ENCODE data around the gene XPR1. TPM values are rescaled to one million over a fixed set of nuclear protein-coding genes. Genes with fewer than 3 reads are reported as not detected.
A peak's percentile ranks its signal among the peaks of the same experiment; 100 is the strongest.

The XPR1 gene
- total and polyA plus RNA-seq, 2 experiments from 2014 or later = 4.9 to 15.6 TPM

DNA sequence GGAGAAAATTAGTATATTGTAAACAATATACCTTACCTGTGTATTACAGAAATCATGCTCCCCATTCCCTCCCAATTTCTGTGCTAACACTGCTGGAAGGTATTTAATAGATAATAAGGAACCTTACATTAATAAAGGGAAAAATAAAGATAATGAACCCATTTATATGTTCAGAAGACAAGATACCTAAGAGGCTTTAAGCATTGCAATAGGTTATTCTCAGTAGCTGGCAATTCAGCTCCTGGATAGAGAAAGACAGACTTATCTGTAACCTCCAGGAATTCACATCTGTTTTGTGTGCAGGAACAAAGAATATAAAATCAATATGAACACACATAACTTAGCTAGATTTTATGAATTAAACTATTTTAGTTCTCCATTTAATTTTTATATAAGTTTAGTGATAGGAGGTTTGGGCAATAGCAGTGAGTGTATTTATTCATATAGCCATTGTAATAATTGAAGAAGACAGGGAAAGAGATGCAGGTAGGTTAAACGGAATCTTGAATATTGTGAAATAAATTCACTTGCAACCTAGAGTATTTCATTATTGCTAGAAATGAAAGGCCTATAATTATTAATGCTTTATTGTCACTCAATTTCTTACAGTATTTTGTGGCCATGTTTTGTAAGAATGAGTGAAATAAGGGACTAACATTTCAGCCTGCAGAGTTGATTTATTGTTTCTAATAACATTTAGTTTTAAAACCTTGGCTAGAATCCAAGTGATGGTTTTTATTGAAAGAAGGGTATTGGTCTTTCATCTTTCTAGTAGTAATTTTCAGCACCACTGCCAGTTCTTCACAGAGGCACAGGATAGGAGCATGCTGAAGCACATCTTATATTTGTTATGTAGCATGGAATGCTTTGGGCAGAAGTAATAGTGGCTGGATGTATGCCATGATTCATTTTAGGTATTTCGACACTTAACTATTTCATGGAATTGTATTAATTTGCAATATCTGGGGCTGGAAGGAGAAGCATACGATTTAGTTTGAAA is 1.5 kb downstream of the XPR1 start:
- in situ Hi-C loops (cut with MboI) = no loop called here

DNA sequence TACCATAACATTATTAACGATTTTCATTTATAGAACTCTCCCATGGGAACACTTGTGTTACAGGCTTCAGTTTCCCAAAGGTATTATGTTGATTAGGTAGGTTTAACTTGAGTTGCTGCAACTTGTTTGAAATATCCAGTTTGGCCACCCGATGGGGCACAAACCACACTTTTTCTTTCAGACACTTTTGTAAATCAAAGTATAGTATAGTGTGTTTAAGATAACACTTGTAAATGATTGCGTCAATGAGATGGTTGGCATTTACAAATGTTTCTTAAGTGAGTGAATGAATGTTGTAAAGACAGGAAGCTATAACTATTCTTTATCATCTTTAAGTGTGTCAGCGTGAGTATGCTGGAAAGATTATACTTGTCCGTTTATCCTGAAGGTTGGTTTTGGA is 4.3 kb downstream of the XPR1 start:
- H3K4me2 ChIP-seq (ENCODE audit: unreplicated experiment) = no peak overlapping the region
- H3K9me2 ChIP-seq (ENCODE audit: insufficient read depth) = no peaks in the 10 kb centered on the region
- H3K4me1 ChIP-seq (ENCODE audit: insufficient read depth) = peaks cover 23% of the 10 kb centered on the region
- no peak overlapping the region for H3K9ac ChIP-seq
- no peak overlapping the region for H2AFZ ChIP-seq
- 87 to 94% methylated on average over 5 of the region's 5 CpGs for WGBS, 2 experiments (ENCODE audit: low coverage in 1 of 2, low lambda C conversion rate in 2 of 2, missing lambda C conversion rate in 2 of 2)
- no peaks in the 10 kb centered on the region for H3K27me3 ChIP-seq (replicated peaks; ENCODE audit: insufficient read depth)
- 0 out of 2 replicates have a peak, but pooled peaks cover 11% of the 10 kb centered on the region for H4K20me1 ChIP-seq (ENCODE audit: insufficient read depth)
- TF ChIP-seq EZH2phosphoT487 (IDR thresholded peaks at IDR 0.05; ENCODE audit: insufficient read depth, low read depth) (no peak), EZH2 (IDR thresholded peaks at IDR 0.05; ENCODE audit: insufficient read depth, poor library complexity, severe bottlenecking) (no peak)
- no peak for DNase-seq
- H3K36me3 ChIP-seq (ENCODE audit: low read depth) = no peaks in the 10 kb centered on the region
- no peak overlapping the region for H3K4me3 ChIP-seq
- in situ Hi-C loops (cut with MboI) = no loop called here
- peaks cover 78% of the 10 kb centered on the region for H3K79me2 ChIP-seq (ENCODE audit: insufficient read depth)
- H3F3A ChIP-seq (ENCODE audit: insufficient read depth) = no peaks in the 10 kb centered on the region
- no peaks in the 10 kb centered on the region for H3K9me3 ChIP-seq (ENCODE audit: low read depth)
- no peak overlapping the region for H3K27ac ChIP-seq

More for the DNA sequence above, 1.5 kb downstream of the XPR1 start:
- peaks cover 23% of the 10 kb centered on the region for H3K4me1 ChIP-seq (ENCODE audit: insufficient read depth)
- H3K27me3 ChIP-seq (replicated peaks; ENCODE audit: insufficient read depth) = no peaks in the 10 kb centered on the region
- peak overlapping the region; percentile 93 for H2AFZ ChIP-seq
- H3K9me3 ChIP-seq (ENCODE audit: low read depth) = no peaks in the 10 kb centered on the region
- H3K27ac ChIP-seq = no peak overlapping the region
- H3K9me2 ChIP-seq (ENCODE audit: insufficient read depth) = no peaks in the 10 kb centered on the region
- peak overlapping the region; percentile 94 for H3K4me2 ChIP-seq (ENCODE audit: unreplicated experiment)
- H3K36me3 ChIP-seq (ENCODE audit: low read depth) = no peaks in the 10 kb centered on the region
- H4K20me1 ChIP-seq (ENCODE audit: insufficient read depth) = 0 out of 2 replicates have a peak, but pooled peaks cover 11% of the 10 kb centered on the region
- peak overlapping the region; percentile 85 for H3K4me3 ChIP-seq
- peak; percentile 60 for DNase-seq
- peaks cover 53% of the 10 kb centered on the region for H3K79me2 ChIP-seq (ENCODE audit: insufficient read depth)
- H3K9ac ChIP-seq = peak overlapping the region; percentile 81; the same call in 1 of the 2 replicates
- WGBS, 2 experiments (ENCODE audit: low coverage in 1 of 2, low lambda C conversion rate in 2 of 2, missing lambda C conversion rate in 2 of 2) = 48 to 50% methylated on average over 3 of the region's 3 CpGs
- H3F3A ChIP-seq (ENCODE audit: insufficient read depth) = no peaks in the 10 kb centered on the region
- TF ChIP-seq EZH2 (IDR thresholded peaks at IDR 0.05; ENCODE audit: insufficient read depth, poor library complexity, severe bottlenecking) (no peak), EZH2phosphoT487 (IDR thresholded peaks at IDR 0.05; ENCODE audit: insufficient read depth, low read depth) (no peak)

DNA sequence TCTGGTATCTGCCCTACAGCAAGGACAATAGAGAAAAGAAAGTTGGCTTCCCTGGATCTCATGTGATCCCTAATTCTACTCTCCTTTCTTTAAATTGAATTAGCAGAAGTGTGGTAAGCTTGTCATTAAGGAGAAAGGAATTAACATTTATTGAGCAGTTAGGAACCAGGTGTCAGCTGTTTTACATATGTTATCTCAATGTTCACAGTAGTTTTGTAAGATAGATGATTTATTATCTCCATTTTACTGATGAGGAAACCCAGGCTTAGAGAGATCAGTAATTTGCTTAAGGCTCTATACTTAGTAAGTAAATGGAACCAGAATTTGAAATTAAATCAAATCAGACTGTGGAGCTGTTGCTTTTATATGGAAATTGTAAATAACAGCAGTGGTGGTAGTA is 8.0 kb downstream of the XPR1 start:
- Histone ChIP-seq H3K9ac (no peak overlapping the region), H3K36me3 (ENCODE audit: low read depth) (no peaks in the 10 kb centered on the region), H3K79me2 (ENCODE audit: insufficient read depth) (peaks cover 70% of the 10 kb centered on the region), H3K4me1 (ENCODE audit: insufficient read depth) (no peaks in the 10 kb centered on the region), H3F3A (ENCODE audit: insufficient read depth) (no peaks in the 10 kb centered on the region), H3K27ac (no peak overlapping the region), H3K4me2 (ENCODE audit: unreplicated experiment) (no peak overlapping the region), H4K20me1 (ENCODE audit: insufficient read depth) (no peaks in the 10 kb centered on the region), H3K9me2 (ENCODE audit: insufficient read depth) (no peaks in the 10 kb centered on the region), H3K9me3 (ENCODE audit: low read depth) (no peaks in the 10 kb centered on the region), H3K27me3 (replicated peaks; ENCODE audit: insufficient read depth) (no peaks in the 10 kb centered on the region), H3K4me3 (no peak overlapping the region), H2AFZ (no peak overlapping the region)
- in situ Hi-C loops (cut with MboI) = no loop called here
- DNase-seq = no peak
- TF ChIP-seq EZH2phosphoT487 (IDR thresholded peaks at IDR 0.05; ENCODE audit: insufficient read depth, low read depth) (no peak), EZH2 (IDR thresholded peaks at IDR 0.05; ENCODE audit: insufficient read depth, poor library complexity, severe bottlenecking) (no peak)

DNA sequence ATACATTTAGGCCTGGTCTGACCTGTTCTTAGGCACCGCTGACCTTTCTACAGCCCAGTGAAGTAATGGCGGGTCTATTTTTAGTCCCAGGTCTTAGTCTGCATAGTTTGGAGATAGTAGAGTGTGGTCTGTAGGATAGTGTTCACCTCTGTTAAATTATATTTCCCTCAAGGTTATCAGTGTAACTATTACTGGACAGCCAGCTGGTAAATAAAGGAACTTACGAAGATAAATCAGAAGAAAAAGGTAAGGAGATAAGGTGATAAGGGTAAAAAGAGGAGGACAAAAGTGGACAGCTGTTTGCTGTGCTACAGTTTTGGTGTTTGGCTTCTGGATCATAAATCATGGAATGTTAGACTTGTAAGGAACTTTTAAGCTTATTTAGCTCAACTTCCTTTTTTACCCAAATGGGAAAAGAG is 8.7 kb downstream of the XPR1 start:
- 98 to 99% methylated on average over 3 of the region's 3 CpGs for WGBS, 2 experiments (ENCODE audit: low coverage in 1 of 2, low lambda C conversion rate in 2 of 2, missing lambda C conversion rate in 2 of 2)

More for the DNA sequence above, 8.7 kb downstream of the XPR1 start:
- peaks cover 70% of the 10 kb centered on the region for H3K79me2 ChIP-seq (ENCODE audit: insufficient read depth)
- H3K9me2 ChIP-seq (ENCODE audit: insufficient read depth) = no peaks in the 10 kb centered on the region
- H3K36me3 ChIP-seq (ENCODE audit: low read depth) = no peaks in the 10 kb centered on the region
- no peak for TF ChIP-seq EZH2phosphoT487 (IDR thresholded peaks at IDR 0.05; ENCODE audit: insufficient read depth, low read depth)
- TF ChIP-seq EZH2 (IDR thresholded peaks at IDR 0.05; ENCODE audit: insufficient read depth, poor library complexity, severe bottlenecking) = no peak
- H3K4me1 ChIP-seq (ENCODE audit: insufficient read depth) = no peaks in the 10 kb centered on the region
- H2AFZ ChIP-seq = no peak overlapping the region
- in situ Hi-C loops (cut with MboI) = no loop called here
- H3K4me3 ChIP-seq = no peak overlapping the region
- no peak overlapping the region for H3K9ac ChIP-seq
- H3F3A ChIP-seq (ENCODE audit: insufficient read depth) = no peaks in the 10 kb centered on the region
- no peak overlapping the region for H3K4me2 ChIP-seq (ENCODE audit: unreplicated experiment)
- H3K9me3 ChIP-seq (ENCODE audit: low read depth) = no peaks in the 10 kb centered on the region
- no peaks in the 10 kb centered on the region for H3K27me3 ChIP-seq (replicated peaks; ENCODE audit: insufficient read depth)
- H3K27ac ChIP-seq = no peak overlapping the region
- DNase-seq = no peak
- H4K20me1 ChIP-seq (ENCODE audit: insufficient read depth) = no peaks in the 10 kb centered on the region

Data from GM23248 (cell line).